ENCODE results near the gene INVS. TPM values are rescaled to one million over a fixed set of nuclear protein-coding genes. Genes with fewer than 3 reads are reported as not detected.

Gene INVS
- total and polyA plus RNA-seq, 2 of the 4 experiments (the other 2 are of a cell fraction), result 9.2 to 33.5 TPM

- H3K79me1 ChIP-seq (ENCODE audit: low read depth in 1 of 2, low read length in 2 of 2), result peaks cover 5 to 14% of the 10 kb centered on the region in 2 experiments; a peak in 3 of 4 replicates
- peak overlapping the region; percentile 35; the same call in 1 of the 2 replicates for H2AK5ac ChIP-seq (ENCODE audit: low read depth, low read length)
- peak overlapping the region; percentile 55 for H2BK5ac ChIP-seq (ENCODE audit: low read depth, low read length, poor library complexity, severe bottlenecking)
- peak; percentile 6; the same call in 1 of the 2 replicates for TF ChIP-seq BHLHE40 (IDR thresholded peaks at IDR 0.05; ENCODE audit: low read depth, low read length)
- peak; percentile 36; the same call in 1 of the 2 replicates for TF ChIP-seq CEBPB (IDR thresholded peaks at IDR 0.05; ENCODE audit: low read depth, low read length)
- TF ChIP-seq MXI1 (IDR thresholded peaks at IDR 0.05; ENCODE audit: borderline replicate concordance, low read depth, low read length), result no peak
- H3K27ac ChIP-seq (ENCODE audit: insufficient read depth, low read length), result 0 out of 2 replicates have a peak overlapping the region, but pooled peaks have one; percentile 26
- peaks cover 3% of the 10 kb centered on the region; the same call in 1 of the 2 replicates for H3K4me1 ChIP-seq (ENCODE audit: control insufficient read depth, insufficient read depth, low read length)
- peaks cover 1% of the 10 kb centered on the region; the same call in 1 of the 2 replicates for H3K36me3 ChIP-seq (ENCODE audit: control insufficient read depth, insufficient read depth, low read length)
- H3K56ac ChIP-seq (ENCODE audit: extremely low read depth, insufficient read depth, low read length), result no peak overlapping the region
- POLR2A ChIA-PET (ENCODE audit: unreplicated experiment), result no interaction called here
- DNase-seq (peak; percentile 88), ATAC-seq (ENCODE audit: low read depth) (peak; percentile 93)
- no peak overlapping the region for H2AK9ac ChIP-seq (replicated peaks; ENCODE audit: low read depth, low read length, poor library complexity)
- WGBS, 2 experiments (ENCODE audit: extremely low coverage in 2 of 2, insufficient read length in 1 of 2), result no CpG with 5 or more reads among the region's 5 CpGs
- no peaks in the 10 kb centered on the region for H3K27me3 ChIP-seq (ENCODE audit: control insufficient read depth, insufficient read depth, low read length)
- BruUV-seq (replicated peaks), result no TSS peak
- peak overlapping the region in 1 of 2 experiments; percentile 76; a peak in 2 of 4 replicates for H4K8ac ChIP-seq (ENCODE audit: low read depth in 2 of 2, low read length in 2 of 2)
- H4K91ac ChIP-seq (ENCODE audit: insufficient read depth, low read depth, low read length), result 0 out of 2 replicates have a peak overlapping the region, but pooled peaks have one; percentile 25
- H2AFZ ChIP-seq (replicated peaks; ENCODE audit: low read length, poor library complexity), result no peak overlapping the region
- peak overlapping the region; percentile 71 for H3K4ac ChIP-seq (ENCODE audit: low read depth, low read length)
- H4K5ac ChIP-seq (ENCODE audit: low read depth, low read length), result no peak overlapping the region
- in situ Hi-C loops (cut with MboI; ENCODE audit: low sequenced_read_pairs) (loop anchor here (25.0 kb wide), 2 partner anchors 402 to 952 kb away; partner anchors contain the start of gene NR4A3), dilution Hi-C loops (cut with HindIII; ENCODE audit: low sequenced_read_pairs, unreplicated experiment) (no loop called here), intact Hi-C loops (cut with micrococcal nuclease) (no loop called here)
- H3K9me1 ChIP-seq (ENCODE audit: insufficient read depth, low read length), result peaks cover 7% of the 10 kb centered on the region
- H3K4me2 ChIP-seq (ENCODE audit: low read depth, low read length), result no peak overlapping the region; the same call in 1 of the 2 replicates
- CTCF ChIA-PET, result no interaction called here
- H2BK15ac ChIP-seq (ENCODE audit: low read depth, low read length), result 0 out of 3 replicates have a peak overlapping the region, but pooled peaks have one; percentile 64
- H4K20me1 ChIP-seq (ENCODE audit: insufficient read depth, low read length), result peaks cover 4% of the 10 kb centered on the region; the same call in 1 of the 2 replicates
- peak overlapping the region; percentile 50; the same call in 1 of the 2 replicates for H3K14ac ChIP-seq (replicated peaks; ENCODE audit: low read depth, low read length)
- peak overlapping the region; percentile 67; the same call in 1 of the 2 replicates for H3K23ac ChIP-seq (ENCODE audit: low read depth, low read length)
- H3K9me3 ChIP-seq (ENCODE audit: control insufficient read depth, insufficient read depth, low read length), result no peaks in the 10 kb centered on the region
- 0 out of 2 replicates have a peak overlapping the region, but pooled peaks have one; percentile 35 for H2BK120ac ChIP-seq (ENCODE audit: low read depth, low read length)
- H3K18ac ChIP-seq (ENCODE audit: low read depth, low read length), result no peak overlapping the region; the same call in 1 of the 2 replicates
- no peak overlapping the region; the same call in 1 of the 2 replicates for H2BK20ac ChIP-seq (ENCODE audit: low read depth, low read length)
- no peak overlapping the region for H3K9ac ChIP-seq (ENCODE audit: low read depth, low read length)
- no peak overlapping the region for H3K4me3 ChIP-seq (ENCODE audit: insufficient read depth, low read depth, low read length)
Measured at GRCh38 chr9:100213730-100214477, 114.9 kb downstream of the INVS start.
